Activated naive CD4-positive, alpha-beta T cell treated with anti-CD3 and anti-CD28 coated beads for 36 hours (primary cell): ENCODE results near the gene CABP5. TPM values are rescaled to one million over a fixed set of nuclear protein-coding genes. Genes with fewer than 3 reads are reported as not detected.

Source experiments
- CTCF ChIA-PET: fragments of 350-600 bp; sonication (Branson Sonifier 250); formaldehyde crosslinking; loops from one replicate; lab custom pipeline; 2021; ENCODE audit warnings: antibody characterized with exemption; lab: Charles Lee
- DNase-seq: peaks from one replicate; pipeline ENCODE4 v3.0.0-alpha.2; 2020
- H3K27ac Mint-ChIP-seq: one replicate; pipeline ENCODE4 v1.8.0; 2021; ENCODE audit warnings: mild to moderate bottlenecking, mixed read lengths
- H3K27me3 Mint-ChIP-seq: one replicate; pipeline ENCODE4 v1.8.0; 2021; ENCODE audit warnings: low read depth, mixed read lengths
- H3K36me3 Mint-ChIP-seq: one replicate; pipeline ENCODE4 v1.8.0; 2021; ENCODE audit warnings: low read depth, mixed read lengths
- H3K4me1 Mint-ChIP-seq: one replicate; pipeline ENCODE4 v1.8.0; 2021; ENCODE audit warnings: low read depth, mixed read lengths
- H3K4me3 Mint-ChIP-seq: one replicate; pipeline ENCODE4 v1.8.0; 2021; ENCODE audit warnings: mild to moderate bottlenecking, moderate library complexity, mixed read lengths
- H3K9me3 Mint-ChIP-seq: one replicate; pipeline ENCODE4 v1.8.0; 2021; ENCODE audit warnings: mixed read lengths
- intact Hi-C: fragments of 100-400 bp; cut with micrococcal nuclease; formaldehyde crosslinking; loops from one replicate; pipeline ENCODE4 v1.15.1; 2023
- total RNA-seq, 2 experiments: library from RNA; stranded (reverse); gene quantifications; one replicate each; pipeline ENCODE4 v1.2.3, GENCODE V29; 2021

Gene CABP5
- total RNA-seq, 2 experiments from 2014 or later, result not detected

DNA sequence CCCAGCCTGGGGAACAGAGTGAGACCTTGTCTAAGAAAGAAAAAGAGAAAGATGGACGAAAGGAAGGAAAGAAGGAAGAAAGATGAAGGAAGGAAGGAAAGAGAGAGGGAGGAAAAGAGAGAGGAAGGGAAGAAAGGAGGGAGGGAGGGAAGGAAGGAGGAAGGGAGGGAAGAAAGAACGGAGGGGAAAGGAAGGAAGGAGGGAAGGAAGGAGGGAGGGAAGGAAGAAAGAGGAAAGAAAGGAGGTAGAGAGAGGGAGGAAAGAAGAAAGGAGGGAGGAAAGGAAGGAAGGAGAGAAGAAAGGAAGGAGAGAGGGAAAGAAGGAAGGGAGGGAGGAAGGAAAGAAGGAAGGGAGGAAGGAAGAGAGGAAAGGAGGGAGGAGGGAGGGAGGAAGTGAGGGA is 20.9 kb downstream of the CABP5 start:
- H3K36me3 Mint-ChIP-seq, result no peaks in the 10 kb centered on the region
- intact Hi-C loops, result no loop called here
- H3K4me3 Mint-ChIP-seq, result no peak overlapping the region
- DNase-seq, result no peak
- H3K27me3 Mint-ChIP-seq, result peaks cover 30% of the 10 kb centered on the region
- no peak overlapping the region for H3K27ac Mint-ChIP-seq
- H3K9me3 Mint-ChIP-seq, result no peaks in the 10 kb centered on the region
- H3K4me1 Mint-ChIP-seq, result no peaks in the 10 kb centered on the region
- CTCF ChIA-PET, result no interaction called here

GRCh38 chr19:48020686-48021085 is 23.2 kb downstream of the CABP5 start:
- Mint-ChIP-seq H3K9me3 (no peaks in the 10 kb centered on the region), H3K27me3 (peaks cover 29% of the 10 kb centered on the region), H3K27ac (no peak overlapping the region), H3K4me3 (no peak overlapping the region), H3K4me1 (no peaks in the 10 kb centered on the region), H3K36me3 (no peaks in the 10 kb centered on the region)
- intact Hi-C loops, result no loop called here
- CTCF ChIA-PET, result no interaction called here
- DNase-seq, result no peak

DNA sequence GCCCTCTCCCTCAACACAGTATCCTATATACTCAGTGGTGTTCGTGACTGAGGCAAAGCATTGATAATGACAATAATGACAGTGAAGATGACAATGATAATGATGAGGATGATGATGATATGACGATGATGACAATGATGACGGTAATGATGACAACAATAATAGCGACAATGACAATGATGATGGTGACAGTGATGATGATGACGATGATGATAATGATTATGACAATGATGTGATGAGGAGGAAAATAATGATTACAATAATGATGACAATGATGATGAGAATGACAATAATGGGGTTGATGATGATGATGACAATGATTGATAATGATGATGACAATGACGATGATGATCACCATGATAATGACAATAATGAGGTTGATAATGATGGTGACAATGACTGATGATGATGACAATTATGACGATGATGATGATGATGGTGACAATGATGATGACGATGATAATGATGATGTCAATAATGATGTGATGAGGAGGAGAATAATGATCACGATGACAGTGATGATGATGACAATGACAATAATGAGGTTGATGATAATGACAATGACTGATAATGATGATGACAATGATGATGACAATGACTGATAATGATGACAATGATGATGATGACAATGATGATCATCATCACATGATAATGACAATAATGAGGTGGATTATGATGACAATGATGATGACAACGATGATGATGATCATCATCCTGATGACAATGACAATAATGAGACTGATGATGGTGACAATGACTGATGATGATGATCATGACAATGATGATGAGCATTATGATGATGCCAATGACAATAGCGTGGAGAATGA is 32.7 kb downstream of the CABP5 start:
- H3K9me3 Mint-ChIP-seq, result peaks cover 2% of the 10 kb centered on the region
- CTCF ChIA-PET, result no interaction called here
- H3K27ac Mint-ChIP-seq, result no peak overlapping the region
- no peaks in the 10 kb centered on the region for H3K36me3 Mint-ChIP-seq
- H3K27me3 Mint-ChIP-seq, result peaks cover 10% of the 10 kb centered on the region
- H3K4me1 Mint-ChIP-seq, result no peaks in the 10 kb centered on the region
- intact Hi-C loops, result no loop called here
- no peak for DNase-seq
- no peak overlapping the region for H3K4me3 Mint-ChIP-seq

GRCh38 chr19:48006762-48007161 is 37.1 kb downstream of the CABP5 start:
- Mint-ChIP-seq H3K4me1 (no peaks in the 10 kb centered on the region), H3K4me3 (no peak overlapping the region), H3K9me3 (peaks cover 2% of the 10 kb centered on the region), H3K27ac (no peak overlapping the region), H3K27me3 (peaks cover 6% of the 10 kb centered on the region), H3K36me3 (no peaks in the 10 kb centered on the region)
- peak; percentile 6 for DNase-seq
- intact Hi-C loops, result no loop called here
- CTCF ChIA-PET, result interaction anchor here (1.0 kb wide), 1 partner anchor 10 kb away, joined by 4 read pairs; no protein-coding TSS in a partner anchor

DNA sequence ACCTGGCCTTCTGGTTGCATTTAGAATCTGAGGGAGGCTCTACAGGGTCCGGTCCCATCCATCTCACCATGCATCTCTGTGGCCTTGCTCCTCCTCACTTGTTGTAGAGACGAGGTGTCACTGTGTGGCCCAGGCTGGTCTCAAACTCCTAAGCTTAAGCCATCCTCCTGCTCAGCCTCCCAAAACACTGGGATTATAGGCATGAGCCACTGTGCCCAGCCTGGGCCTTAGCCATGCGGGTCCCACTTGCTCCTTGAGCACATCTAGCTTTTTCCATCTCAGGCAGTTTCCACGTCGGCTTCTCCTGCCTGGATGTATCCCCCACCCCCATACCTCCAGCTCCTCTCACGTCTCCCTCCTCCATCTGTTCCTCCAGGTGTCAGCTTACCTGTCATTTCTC is 39.6 kb downstream of the CABP5 start:
- intact Hi-C loops, result no loop called here
- Mint-ChIP-seq H3K27me3 (peaks cover 2% of the 10 kb centered on the region), H3K4me3 (no peak overlapping the region), H3K9me3 (peaks cover 2% of the 10 kb centered on the region), H3K4me1 (no peaks in the 10 kb centered on the region), H3K36me3 (no peaks in the 10 kb centered on the region), H3K27ac (no peak overlapping the region)
- CTCF ChIA-PET, result interaction anchor here (0.6 kb wide), 1 partner anchor 36 kb away, joined by 4 read pairs; no protein-coding TSS in a partner anchor
- no peak for DNase-seq

DNA sequence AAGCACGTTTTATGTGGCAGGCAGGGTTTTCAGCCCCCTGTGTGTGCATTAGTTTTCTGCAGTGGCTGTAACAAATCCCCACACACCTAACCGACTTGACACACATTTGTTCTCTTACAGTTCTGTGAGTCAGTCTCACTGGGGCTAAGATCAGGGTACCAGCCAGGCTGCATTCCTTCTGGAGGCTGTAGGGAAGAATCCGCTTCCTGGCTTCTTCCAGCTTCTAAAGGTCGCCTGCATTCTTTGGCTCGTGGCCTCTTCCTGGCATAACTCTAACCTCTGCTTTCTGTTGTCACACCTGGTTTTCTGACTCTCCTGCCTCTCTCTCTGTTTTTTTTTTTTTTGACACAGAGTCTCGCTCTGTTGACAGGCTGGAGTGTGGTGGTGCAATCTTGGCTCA is 43.0 kb downstream of the CABP5 start:
- Mint-ChIP-seq H3K4me3 (no peak overlapping the region), H3K27me3 (peaks cover 6% of the 10 kb centered on the region), H3K27ac (no peak overlapping the region), H3K4me1 (no peaks in the 10 kb centered on the region), H3K36me3 (no peaks in the 10 kb centered on the region), H3K9me3 (no peaks in the 10 kb centered on the region)
- intact Hi-C loops, result no loop called here
- CTCF ChIA-PET, result interaction anchor here (1.3 kb wide), 1 partner anchor 138 kb away, joined by 3 read pairs; no protein-coding TSS in a partner anchor
- DNase-seq, result no peak

GRCh38 chr19:47998800-47999199 is 45.1 kb downstream of the CABP5 start:
- no peak overlapping the region for H3K27ac Mint-ChIP-seq
- DNase-seq, result no peak
- no peaks in the 10 kb centered on the region for H3K4me1 Mint-ChIP-seq
- no peak overlapping the region for H3K4me3 Mint-ChIP-seq
- intact Hi-C loops, result no loop called here
- H3K9me3 Mint-ChIP-seq, result no peaks in the 10 kb centered on the region
- peaks cover 7% of the 10 kb centered on the region for H3K27me3 Mint-ChIP-seq
- CTCF ChIA-PET, result interaction anchor here (0.6 kb wide), 1 partner anchor 84 kb away, joined by 3 read pairs; no protein-coding TSS in a partner anchor
- no peaks in the 10 kb centered on the region for H3K36me3 Mint-ChIP-seq

DNA sequence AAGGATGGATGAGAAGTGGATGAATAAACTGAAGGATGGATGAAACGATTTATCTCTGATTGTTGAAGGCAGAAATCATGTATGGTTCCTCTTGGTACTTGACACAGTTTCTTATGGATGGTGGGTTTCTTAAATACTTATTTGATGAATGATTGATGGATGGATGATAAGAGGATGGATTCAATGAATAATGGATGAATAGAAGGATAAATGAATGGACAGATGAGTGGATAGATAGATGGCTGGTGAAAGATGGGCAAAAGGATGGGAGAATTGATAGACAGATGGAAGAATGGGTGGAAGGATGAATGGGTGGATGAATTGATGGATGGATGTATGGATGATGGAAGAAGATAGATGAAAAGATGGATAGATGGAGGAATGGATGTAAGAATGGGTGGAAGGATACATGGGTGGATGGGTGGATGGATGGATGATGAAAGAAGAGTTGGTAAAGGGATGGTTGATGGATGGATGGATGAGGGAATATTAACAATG is 47.6 kb downstream of the CABP5 start:
- CTCF ChIA-PET, result no interaction called here
- no peaks in the 10 kb centered on the region for H3K36me3 Mint-ChIP-seq
- no peak overlapping the region for H3K4me3 Mint-ChIP-seq
- DNase-seq, result no peak
- no peaks in the 10 kb centered on the region for H3K9me3 Mint-ChIP-seq
- H3K4me1 Mint-ChIP-seq, result no peaks in the 10 kb centered on the region
- intact Hi-C loops, result no loop called here
- peaks cover 7% of the 10 kb centered on the region for H3K27me3 Mint-ChIP-seq
- no peak overlapping the region for H3K27ac Mint-ChIP-seq

GRCh38 chr19:47994209-47994802 is 49.6 kb downstream of the CABP5 start, which contains the start of gene ELSPBP1:
ELSPBP1 (plus strand) TSS chr19:47994632; CDS start chr19:48008668, 14,036 bp downstream.
- Mint-ChIP-seq H3K9me3 (no peaks in the 10 kb centered on the region), H3K27ac (no peak within 1 kb of the TSS), H3K4me3 (no peak within 1 kb of the TSS), H3K36me3 (no peaks in the 10 kb centered on the region), H3K4me1 (no peaks in the 10 kb centered on the region), H3K27me3 (peaks cover 14% of the 10 kb centered on the region)
- CTCF ChIA-PET, result no interaction called here
- no peak for DNase-seq
- intact Hi-C loops, result no loop called here

- H3K27me3 Mint-ChIP-seq, result peaks cover 14% of the 10 kb centered on the region
- no peak for DNase-seq
- intact Hi-C loops, result no loop called here
- no peaks in the 10 kb centered on the region for H3K9me3 Mint-ChIP-seq
- H3K4me1 Mint-ChIP-seq, result no peaks in the 10 kb centered on the region
- CTCF ChIA-PET, result no interaction called here
- no peaks in the 10 kb centered on the region for H3K36me3 Mint-ChIP-seq
- H3K4me3 Mint-ChIP-seq, result no peak within 1 kb of the TSS
- H3K27ac Mint-ChIP-seq, result no peak within 1 kb of the TSS
Observed at GRCh38 chr19:47992070-47992469, 51.8 kb downstream of the CABP5 start, which contains the start of gene BSPH1. BSPH1 (minus strand) TSS chr19:47992170; CDS start chr19:47992081, 89 bp downstream.

DNA sequence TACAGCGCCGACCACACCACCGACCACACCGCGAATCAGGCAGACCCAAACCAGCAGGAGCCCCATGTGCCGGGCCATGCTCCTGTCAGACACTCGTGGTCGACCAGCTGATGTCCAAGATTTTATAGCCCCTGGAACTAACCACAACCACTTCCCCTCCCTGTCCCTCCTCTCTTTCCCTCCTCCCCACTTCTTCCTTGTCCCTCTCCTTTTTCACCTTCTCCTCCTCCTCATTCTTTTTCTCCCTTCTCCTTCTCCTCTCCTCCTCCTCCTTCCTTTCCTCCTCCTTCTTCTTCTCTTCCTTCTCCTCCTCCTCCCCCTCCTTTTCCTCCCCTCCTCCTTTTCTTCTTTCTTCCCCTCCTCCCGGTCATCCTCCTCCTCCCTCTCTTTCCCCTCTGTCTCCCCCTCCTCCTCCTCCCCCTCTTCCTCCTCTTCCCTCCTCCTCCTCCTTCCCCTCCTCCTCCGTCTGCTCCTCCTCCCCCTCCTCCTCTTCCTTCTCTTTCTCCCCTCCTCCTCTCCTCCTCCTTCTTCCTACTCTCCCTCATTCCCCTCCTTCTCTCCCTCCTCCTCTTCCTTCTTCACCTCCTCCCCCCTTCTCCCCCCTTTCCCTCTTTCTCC is 52.6 kb downstream of the CABP5 start:
- intact Hi-C loops, result no loop called here
- no peak for DNase-seq
- no peaks in the 10 kb centered on the region for H3K36me3 Mint-ChIP-seq
- CTCF ChIA-PET, result no interaction called here
- H3K9me3 Mint-ChIP-seq, result no peaks in the 10 kb centered on the region
- H3K27ac Mint-ChIP-seq, result no peak overlapping the region
- no peak overlapping the region for H3K4me3 Mint-ChIP-seq
- H3K4me1 Mint-ChIP-seq, result no peaks in the 10 kb centered on the region
- peaks cover 12% of the 10 kb centered on the region for H3K27me3 Mint-ChIP-seq
